B cell (primary cell): Measurements from ENCODE around the gene SPECC1L. TPM values are rescaled to one million over a fixed set of nuclear protein-coding genes. Genes with fewer than 3 reads are reported as not detected.
"Not testable (repeated sequence)": the region's sequence is repeated elsewhere in the genome, so short reads cannot be mapped to it uniquely, and the experiment has no call there.

Experiments
- ATAC-seq: fragments of 200-7000 bp; cut with Tn5 transposase; one replicate; pipeline ENCODE4 v1.10.0; 2021; ENCODE audit warnings: low read depth, mild to moderate bottlenecking, moderate number of reproducible peaks, moderate library complexity
- CTCF ChIA-PET: fragments of 350-600 bp; sonication (Branson Sonifier 250); formaldehyde crosslinking; loops from one replicate; lab custom pipeline; 2021; ENCODE audit warnings: antibody characterized with exemption, inconsistent platforms; lab: Charles Lee
- POLR2A ChIA-PET: fragments of 350-600 bp; sonication (Branson Sonifier 250); formaldehyde crosslinking; loops from one replicate; lab custom pipeline; 2021; ENCODE audit warnings: antibody characterized with exemption; lab: Charles Lee
- DNase-seq: peaks from one replicate; pipeline ENCODE4 v3.0.0; 2013
- H2AFZ ChIP-seq: 2 replicates; pipeline ENCODE4 v1.6.1; 2012; ENCODE audit warnings: mild to moderate bottlenecking, low read depth, low read length; ENCODE audit not compliant: insufficient read depth, poor library complexity, severe bottlenecking
- H3K27ac ChIP-seq, 2 donors: 1 replicate in 1 of 2; 2 replicates in 1 of 2; pipeline ENCODE4 v1.5.1; 2012 to 2013; ENCODE audit warnings: low read length in 2 of 2, mild to moderate bottlenecking in 2 of 2, moderate library complexity in 1 of 2
- H3K27me3 ChIP-seq, 4 experiments: fragments of 200-600 bp in 1 of 4; sonication (generic) in 1 of 4; replicated peaks in 1 of 4; 1 replicate in 2 of 4; 2 replicates in 2 of 4; pipeline versions ENCODE4 v1.6.1 to v1.7.0; 2013 to 2016; ENCODE audit warnings: low read length in 3 of 4, mild to moderate bottlenecking in 2 of 4, mixed read lengths in 1 of 4, moderate library complexity in 1 of 4; ENCODE audit not compliant: insufficient read depth in 4 of 4, control insufficient read depth in 3 of 4; ENCODE audit errors: control extremely low read depth in 1 of 4
- H3K36me3 ChIP-seq, 2 experiments: replicated peaks in 1 of 2; 1 replicate in 1 of 2; 2 replicates in 1 of 2; pipeline versions ENCODE4 v1.6.1 to v1.7.1; 2013; ENCODE audit warnings: low read length in 1 of 2; ENCODE audit not compliant: insufficient read depth in 2 of 2, control insufficient read depth in 1 of 2; ENCODE audit errors: control extremely low read depth in 1 of 2, extremely low read depth in 1 of 2
- H3K4me1 ChIP-seq, 2 donors: fragments of 200-600 bp in 1 of 2; sonication (generic) in 1 of 2; 1 replicate in 1 of 2; 2 replicates in 1 of 2; pipeline versions ENCODE4 v1.5.1 to v1.6.1; 2013 to 2017; ENCODE audit warnings: low read length in 2 of 2; ENCODE audit not compliant: control insufficient read depth in 2 of 2, insufficient read depth in 2 of 2
- H3K4me2 ChIP-seq: replicated peaks from 2 replicates; pipeline ENCODE3; 2012; ENCODE audit warnings: mild to moderate bottlenecking, low read depth, low read length; ENCODE audit not compliant: poor library complexity, severe bottlenecking
- H3K4me3 ChIP-seq, 5 experiments: fragments of 200-600 bp in 1 of 5; sonication (generic) in 1 of 5; 1 replicate in 3 of 5; 2 replicates in 2 of 5; pipeline versions ENCODE4 v1.5.1 to v1.7.0; 2011 to 2016; ENCODE audit warnings: low read length in 4 of 5, mild to moderate bottlenecking in 4 of 5, low read depth in 2 of 5, control low read depth in 1 of 5, moderate library complexity in 1 of 5; ENCODE audit not compliant: insufficient read depth in 1 of 5; ENCODE audit errors: control extremely low read depth in 1 of 5, extremely low read depth in 1 of 5
- H3K79me2 ChIP-seq: fragments of 200-600 bp; sonication (generic); one replicate; pipeline ENCODE4 v1.6.0; 2016; ENCODE audit warnings: low read length; ENCODE audit not compliant: control insufficient read depth, insufficient read depth
- H3K9ac ChIP-seq: fragments of 200-600 bp; sonication (generic); 2 replicates; pipeline ENCODE4 v1.6.1; 2017; ENCODE audit warnings: mild to moderate bottlenecking, low read length, moderate library complexity
- H3K9me3 ChIP-seq, 3 donors: one replicate each; pipeline versions ENCODE4 v1.6.1 to v1.7.1; 2013; ENCODE audit warnings: low read length in 2 of 3; ENCODE audit not compliant: control insufficient read depth in 2 of 3, insufficient read depth in 1 of 3; ENCODE audit errors: control extremely low read depth in 1 of 3
- H4K20me1 ChIP-seq: 2 replicates; pipeline ENCODE4 v1.6.0; 2012; ENCODE audit warnings: mild to moderate bottlenecking, low read length; ENCODE audit not compliant: insufficient read depth, control insufficient read depth, poor library complexity, severe bottlenecking
- H3K27ac Mint-ChIP-seq: one replicate; pipeline ENCODE4 v1.8.0; 2021; ENCODE audit warnings: mixed read lengths
- H3K27me3 Mint-ChIP-seq: one replicate; pipeline ENCODE4 v1.8.0; 2021; ENCODE audit warnings: mixed read lengths
- H3K4me1 Mint-ChIP-seq: one replicate; pipeline ENCODE4 v1.8.0; 2021; ENCODE audit warnings: mixed read lengths
- H3K4me3 Mint-ChIP-seq: one replicate; pipeline ENCODE4 v1.8.0; 2021; ENCODE audit warnings: mixed read lengths
- H3K9me3 Mint-ChIP-seq: one replicate; pipeline ENCODE4 v1.8.0; 2022; ENCODE audit warnings: mixed read lengths; ENCODE audit not compliant: insufficient read depth
- CTCF ChIP-seq: fragments of 200-600 bp; IDR thresholded peaks from one replicate; pipeline ENCODE4 v1.8.0; 2022; ENCODE audit warnings: antibody characterized with exemption, mild to moderate bottlenecking
- EZH2 ChIP-seq: IDR thresholded peaks from 2 replicates; pipeline ENCODE4 v1.6.1; 2012; ENCODE audit warnings: borderline replicate concordance, low read depth, mild to moderate bottlenecking, moderate library complexity, low read length; ENCODE audit not compliant: insufficient read depth, poor library complexity, severe bottlenecking
- WGBS: methylation state at CpG from one replicate; pipeline ENCODE4 v1.1.5; 2013; ENCODE audit warnings: missing lambda C conversion rate; ENCODE audit not compliant: insufficient coverage; 5-methylcytosine and 5-hydroxymethylcytosine counted together
- intact Hi-C: fragments of 100-400 bp; cut with micrococcal nuclease; formaldehyde crosslinking; loops from one replicate; pipeline ENCODE4 v1.10.0; 2022
- polyA plus RNA-seq: library from polyadenylated mRNA; depleted of rRNA; stranded (reverse); fragments of >200 nt; gene quantifications from 2 replicates; pipeline ENCODE4 v1.2.3, GENCODE V29; 2012
- total RNA-seq, 2 donors: library from RNA; stranded (reverse); fragments of 120-200 nt in 1 of 2; gene quantifications; 1 replicate in 1 of 2; 2 replicates in 1 of 2; pipeline versions ENCODE4 v1.2.3 to v1.2.4, GENCODE V29; 2013 to 2022

SPECC1L gene
- total and polyA plus RNA-seq, 2 donors (not counting 1 experiment from before 2014, with no cell fraction given) = 14.4 to 85.3 TPM

GRCh38 chr22:24271386-24271854 is 789 bp downstream of the SPECC1L start:
- Mint-ChIP-seq H3K27me3 (no peaks in the 10 kb centered on the region), H3K27ac (peak overlapping the region; percentile 88), H3K9me3 (no peaks in the 10 kb centered on the region), H3K4me1 (peaks cover 41% of the 10 kb centered on the region), H3K4me3 (peak overlapping the region; percentile 88)
- no peak for ATAC-seq
- no peaks in the 10 kb centered on the region for H3K9me3 ChIP-seq
- no peaks in the 10 kb centered on the region for H3K27me3 ChIP-seq
- peaks cover 20 to 38% of the 10 kb centered on the region in 2 donors for H3K4me1 ChIP-seq
- 3% methylated on average over 21 of the region's 25 CpGs for WGBS
- H3K4me3 ChIP-seq = peak overlapping the region; percentile 75 to 92 (median 78)
- no peaks in the 10 kb centered on the region for H3K36me3 ChIP-seq
- no peak for DNase-seq
- TF ChIP-seq EZH2 (no peak), CTCF (no peak)
- H2AFZ ChIP-seq = peak overlapping the region; percentile 89
- peak overlapping the region; percentile 76 to 84 for H3K27ac ChIP-seq
- intact Hi-C loops = loop anchor here (2.0 kb wide), 1 partner anchor 261 kb away; the partner anchor contains the start of gene CABIN1
- peak overlapping the region; percentile 90 for H3K4me2 ChIP-seq
- ChIA-PET CTCF (interaction anchor here (0.8 kb wide), 1 partner anchor 32 kb away, joined by 3 read pairs; no protein-coding TSS in a partner anchor), POLR2A (no interaction called here)
- H3K79me2 ChIP-seq = peaks cover 37% of the 10 kb centered on the region
- peak overlapping the region; percentile 87 for H3K9ac ChIP-seq
- peaks cover 12% of the 10 kb centered on the region for H4K20me1 ChIP-seq

- H3K9ac ChIP-seq, H3K4me3 ChIP-seq, H2AFZ ChIP-seq, H3K27me3 ChIP-seq, ATAC-seq, H3K9me3 ChIP-seq, H3K27ac Mint-ChIP-seq, CTCF ChIA-PET, DNase-seq, intact Hi-C loops, H3K4me2 ChIP-seq, H3K36me3 ChIP-seq, H3K9me3 Mint-ChIP-seq, H3K27me3 Mint-ChIP-seq, H3K27ac ChIP-seq: not testable (repeated sequence)
- Histone ChIP-seq H4K20me1 (peaks cover 12% of the 10 kb centered on the region), H3K4me1 (peaks cover 20 to 38% of the 10 kb centered on the region in 2 donors), H3K79me2 (peaks cover 41% of the 10 kb centered on the region)
- POLR2A ChIA-PET = interaction anchor here (0.7 kb wide), 1 partner anchor 42 kb away, joined by 3 read pairs; no protein-coding TSS in a partner anchor
- Mint-ChIP-seq H3K4me3 (peak overlapping the region; percentile 88), H3K4me1 (peaks cover 43% of the 10 kb centered on the region)
- WGBS = no CpG with 5 or more reads among the region's 2 CpGs
Measured at GRCh38 chr22:24273031-24273430, 2.4 kb downstream of the SPECC1L start.

- H3K36me3 ChIP-seq, H3K9me3 ChIP-seq, H3K4me3 ChIP-seq, H3K27me3 Mint-ChIP-seq, DNase-seq, POLR2A ChIA-PET, CTCF ChIA-PET, intact Hi-C loops, H2AFZ ChIP-seq, H3K27me3 ChIP-seq, H3K4me2 ChIP-seq, ATAC-seq, H3K4me3 Mint-ChIP-seq, H3K9ac ChIP-seq, H3K9me3 Mint-ChIP-seq: not testable (repeated sequence)
- Mint-ChIP-seq H3K27ac (peak overlapping the region; percentile 50), H3K4me1 (peaks cover 43% of the 10 kb centered on the region)
- WGBS = 42% methylated on average over 2 of the region's 4 CpGs
- Histone ChIP-seq H3K79me2 (peaks cover 44% of the 10 kb centered on the region), H3K27ac (peak overlapping the region in 1 of 2 donors; percentile 48), H4K20me1 (peaks cover 12% of the 10 kb centered on the region), H3K4me1 (peaks cover 20 to 38% of the 10 kb centered on the region in 2 donors)
Measured at GRCh38 chr22:24273906-24274305, 3.3 kb downstream of the SPECC1L start.
